H1 (cell line): ENCODE results near the gene CCDC88A. TPM values are rescaled to one million over a fixed set of nuclear protein-coding genes. Genes with fewer than 3 reads are reported as not detected.

Experiments used
- HDAC6 ChIP-seq: IDR thresholded peaks from one replicate; pipeline ENCODE4 v1.7.1; 2012; ENCODE audit warnings: low read depth, mild to moderate bottlenecking, inconsistent platforms, low read length, moderate library complexity
- RXRA ChIP-seq: IDR thresholded peaks from 2 replicates; pipeline ENCODE4 v1.6.1; 2011; ENCODE audit warnings: low read depth, mild to moderate bottlenecking, low read length, moderate library complexity; ENCODE audit not compliant: insufficient read depth
- polyA plus RNA-seq, 7 experiments: library from polyadenylated mRNA; depleted of rRNA in 3 of 7; stranded (reverse) in 5 of 7; unstranded in 2 of 7; fragments of >200 nt in 5 of 7; fragments of 200-250 nt in 2 of 7; gene quantifications; 1 replicate in 5 of 7; 2 replicates in 1 of 7; 4 replicates in 1 of 7; pipeline versions ENCODE4 v1.2.1 to v1.2.3, GENCODE V29; 2011 to 2013; ENCODE audit warnings: missing spikeins in 2 of 7, mixed read lengths in 2 of 7
- total RNA-seq: library from RNA; stranded (reverse); fragmentation: NEBNext Ultra II Directional; extraction: Animal tissue kit (Norgen Biotek cat#: 25700); gene quantifications from 2 replicates; pipeline ENCODE4 v1.2.1, GENCODE V29; 2021

The CCDC88A gene
- total and polyA plus RNA-seq, 2 of the 8 experiments (the other 6 are each of a cell fraction or from before 2014, with no cell fraction given), result 27.0 to 98.0 TPM

- TF ChIP-seq HDAC6, result no peak
- no peak for TF ChIP-seq RXRA
Observed at GRCh38 chr2:55438391-55439100, 18.9 kb upstream of the CCDC88A start (continued).
